SK-N-DZ (cell line): Measurements from ENCODE around the gene NSD2.
A peak's percentile ranks its signal among the peaks of the same experiment; 100 is the strongest.
"Not testable (repeated sequence)": the region's sequence is repeated elsewhere in the genome, so short reads cannot be mapped to it uniquely, and the experiment has no call there.

Source experiments
- DNase-seq: peaks from one replicate; pipeline ENCODE4 v3.0.0-alpha.2; 2015; ENCODE audit warnings: low spot score

The NSD2 gene

DNA sequence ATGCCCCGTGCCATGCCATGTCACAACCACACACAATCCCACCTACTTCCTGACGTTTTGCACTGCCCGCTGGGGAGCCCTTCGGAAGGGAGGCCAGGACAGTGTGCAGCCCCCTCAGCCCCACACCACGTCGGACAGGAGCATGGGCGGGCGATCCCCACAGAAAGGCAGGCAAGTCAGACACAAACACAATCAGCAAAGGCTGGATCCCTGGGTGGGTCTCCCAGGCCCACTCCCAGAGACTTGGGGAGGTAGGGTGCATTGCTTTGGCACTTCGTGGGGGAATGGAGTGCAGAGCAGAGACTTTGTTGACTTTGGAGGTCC is 29.3 kb upstream of the NSD2 start:
- no peak for DNase-seq

DNA sequence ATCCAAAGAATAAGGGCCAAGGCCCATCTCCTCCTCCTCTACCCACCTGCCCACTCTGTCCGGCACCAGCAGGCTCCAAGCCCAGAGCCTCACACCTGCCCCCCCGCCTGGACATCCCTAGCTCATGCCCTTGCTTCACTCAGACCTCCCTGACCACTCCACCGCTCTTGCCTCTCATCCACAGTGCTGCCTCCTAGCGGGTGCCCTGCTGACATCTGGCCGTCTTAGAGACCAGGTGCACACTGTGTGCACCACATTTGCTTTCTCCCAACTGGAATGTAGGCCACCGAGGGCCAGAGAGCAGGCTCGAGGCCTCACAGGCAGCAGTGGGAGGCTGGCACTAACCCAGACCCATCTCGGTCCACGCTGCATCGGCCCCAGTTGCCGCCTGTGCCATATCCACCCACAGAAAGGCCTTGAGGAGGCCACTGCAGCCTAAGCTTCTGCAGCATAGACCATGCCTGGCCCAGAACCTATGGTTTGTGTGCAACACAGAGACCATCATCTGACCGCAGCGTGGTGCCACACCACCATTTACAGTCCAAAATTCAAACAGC is 28.8 kb upstream of the NSD2 start:
- DNase-seq: no peak

GRCh38 chr4:1842993-1843448 is 28.2 kb upstream of the NSD2 start:
- DNase-seq: no peak

DNA sequence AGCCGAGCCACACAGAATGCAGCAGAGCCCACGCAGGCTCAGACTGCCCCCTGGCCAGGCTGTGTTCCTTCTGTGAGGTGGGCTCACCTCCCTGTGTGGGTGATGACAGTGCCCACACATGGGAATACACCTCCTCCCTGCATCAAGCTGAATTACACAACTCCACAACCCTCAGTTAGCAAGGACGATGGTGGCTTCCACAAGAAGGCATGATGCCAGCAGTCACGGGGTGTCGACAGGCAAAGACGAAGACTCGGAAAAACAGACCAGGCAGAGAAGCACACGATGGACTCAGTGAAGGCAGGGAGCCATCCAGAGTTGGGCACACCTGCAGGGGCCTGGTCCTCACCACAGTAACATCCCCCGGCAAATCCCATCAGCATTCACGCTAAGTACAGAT is 27.3 kb upstream of the NSD2 start:
- no peak for DNase-seq

DNA sequence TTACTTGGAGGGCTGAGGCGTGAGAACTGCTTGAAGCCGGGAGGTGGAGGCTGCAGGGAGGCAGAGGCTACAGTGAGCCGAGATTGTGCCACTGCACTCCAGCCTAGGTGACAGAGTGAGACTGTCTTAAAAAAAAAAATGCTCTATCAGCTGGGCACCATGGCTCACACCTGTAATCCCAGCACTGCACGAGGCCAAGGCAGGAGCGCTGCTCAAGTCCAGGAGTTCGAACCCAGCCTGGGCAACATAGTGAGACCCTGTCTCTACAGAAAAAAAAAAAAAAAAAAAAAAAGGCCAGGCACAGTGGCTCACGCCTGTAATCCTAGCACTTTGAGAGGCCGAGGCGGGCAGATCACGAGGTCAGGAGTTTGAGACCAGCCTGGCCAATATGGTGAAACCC is 26.6 kb upstream of the NSD2 start:
- DNase-seq: not testable (repeated sequence)

DNA sequence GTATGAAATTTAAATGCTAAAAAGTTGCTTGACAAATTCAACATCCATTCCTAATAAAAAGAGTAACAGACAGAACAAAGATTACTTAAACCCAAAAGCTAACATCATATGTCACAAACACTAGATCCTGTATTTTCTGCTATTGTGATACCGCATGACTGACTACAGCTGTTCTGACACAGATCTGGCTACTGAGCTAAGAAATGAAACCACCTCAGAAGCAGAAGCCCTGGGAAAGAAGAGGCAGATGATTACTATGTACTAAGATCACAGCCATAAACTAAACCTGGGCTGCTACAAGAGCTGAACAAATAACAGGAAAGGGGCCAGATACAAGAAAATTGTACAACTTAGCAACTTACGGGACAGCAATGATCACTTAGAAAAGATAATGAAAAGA is 24.6 kb upstream of the NSD2 start:
- DNase-seq: no peak

DNA sequence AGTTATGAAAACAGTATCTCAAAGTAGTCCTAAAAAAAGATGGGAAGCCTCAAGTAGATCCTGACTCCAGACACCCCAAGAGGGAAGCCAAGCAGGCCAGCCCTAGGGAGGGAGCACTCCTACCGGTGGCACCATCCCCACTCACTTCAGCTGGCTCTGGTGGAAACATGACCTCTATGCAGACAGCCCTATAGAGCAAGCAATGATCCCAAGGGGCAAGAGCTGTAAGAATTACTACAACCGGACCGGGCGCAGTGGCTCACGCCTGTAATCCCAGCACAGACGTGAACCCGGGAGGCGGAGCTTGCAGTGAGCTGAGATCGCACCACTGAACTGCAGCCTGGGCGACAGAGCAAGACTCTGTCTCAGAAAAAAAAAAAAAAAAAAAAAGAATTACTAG is 20.9 kb upstream of the NSD2 start:
- DNase-seq: no peak

DNA sequence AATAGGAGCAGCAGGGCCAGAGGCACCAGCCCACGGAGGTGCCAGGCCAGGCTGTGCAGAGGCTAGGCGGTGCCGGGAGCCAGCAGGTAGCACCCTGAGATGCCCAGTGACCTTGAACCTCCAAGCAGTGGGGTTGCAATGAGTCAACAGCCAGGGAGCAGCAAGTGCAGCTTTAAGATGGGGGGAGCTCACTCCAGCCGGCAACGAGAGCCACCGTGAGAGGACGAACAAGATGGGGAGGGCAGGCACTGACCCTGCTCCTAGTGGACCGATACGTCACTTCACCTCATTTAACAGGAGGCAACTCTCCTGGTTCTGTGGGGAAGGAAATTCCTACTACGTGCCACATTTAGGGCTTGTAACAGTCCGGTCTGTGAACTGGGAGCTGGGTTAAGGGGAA is 20.0 kb upstream of the NSD2 start:
- no peak for DNase-seq

GRCh38 chr4:1851575-1852410 is 19.4 kb upstream of the NSD2 start:
- no peak for DNase-seq

DNA sequence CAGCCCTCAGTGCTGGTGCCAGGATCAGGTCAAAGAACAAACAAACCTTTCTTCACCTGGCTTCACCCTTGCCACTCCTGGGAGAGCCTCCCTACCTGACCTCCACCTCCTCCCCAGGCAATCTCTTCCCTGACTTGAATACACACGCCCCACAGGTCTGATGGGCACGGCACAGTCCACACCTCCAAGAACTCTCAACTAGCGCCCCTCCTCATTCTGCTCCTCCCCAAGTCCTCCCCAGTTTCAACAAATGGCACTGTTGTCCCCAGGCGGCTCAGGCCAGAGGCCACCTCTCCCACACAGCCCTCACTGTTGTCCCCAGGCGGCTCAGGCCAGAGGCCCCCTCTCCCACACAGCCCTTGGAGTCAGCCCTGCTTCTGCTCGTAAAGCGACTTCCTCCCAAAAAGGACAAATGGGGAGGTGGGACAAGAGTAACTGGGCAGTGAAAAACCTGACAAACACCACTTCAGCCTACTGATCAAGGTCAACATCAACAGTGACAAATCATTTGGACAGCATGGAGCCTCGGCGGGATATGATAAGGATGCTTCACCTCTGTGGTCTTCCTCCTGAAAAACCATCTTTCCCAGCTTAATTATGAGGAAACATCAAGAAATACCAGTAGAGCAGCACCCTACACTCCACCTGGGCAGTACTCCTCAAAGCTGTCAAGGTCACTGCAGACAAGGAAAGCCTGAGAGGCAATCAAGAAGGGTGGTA is 18.1 kb upstream of the NSD2 start:
- DNase-seq: no peak

DNA sequence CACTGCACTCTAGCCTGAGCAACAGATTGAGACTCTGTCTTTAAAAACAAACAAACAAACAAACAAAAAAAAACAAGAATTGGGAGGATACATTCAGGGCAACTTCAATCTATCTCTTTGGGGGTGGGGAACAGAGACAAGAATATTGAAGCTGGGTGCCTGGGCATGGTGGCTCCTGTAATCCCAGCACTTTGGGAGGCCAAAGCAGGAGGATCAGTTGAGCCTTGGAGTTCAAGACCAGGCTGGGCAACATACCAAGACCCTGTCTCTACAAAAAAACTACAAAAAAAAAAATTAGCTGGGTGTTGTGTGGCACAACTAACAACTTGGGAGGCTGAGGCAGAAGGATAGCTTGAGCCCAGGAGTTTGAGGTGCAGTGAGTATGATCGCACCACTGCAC is 16.4 kb upstream of the NSD2 start:
- no peak for DNase-seq

DNA sequence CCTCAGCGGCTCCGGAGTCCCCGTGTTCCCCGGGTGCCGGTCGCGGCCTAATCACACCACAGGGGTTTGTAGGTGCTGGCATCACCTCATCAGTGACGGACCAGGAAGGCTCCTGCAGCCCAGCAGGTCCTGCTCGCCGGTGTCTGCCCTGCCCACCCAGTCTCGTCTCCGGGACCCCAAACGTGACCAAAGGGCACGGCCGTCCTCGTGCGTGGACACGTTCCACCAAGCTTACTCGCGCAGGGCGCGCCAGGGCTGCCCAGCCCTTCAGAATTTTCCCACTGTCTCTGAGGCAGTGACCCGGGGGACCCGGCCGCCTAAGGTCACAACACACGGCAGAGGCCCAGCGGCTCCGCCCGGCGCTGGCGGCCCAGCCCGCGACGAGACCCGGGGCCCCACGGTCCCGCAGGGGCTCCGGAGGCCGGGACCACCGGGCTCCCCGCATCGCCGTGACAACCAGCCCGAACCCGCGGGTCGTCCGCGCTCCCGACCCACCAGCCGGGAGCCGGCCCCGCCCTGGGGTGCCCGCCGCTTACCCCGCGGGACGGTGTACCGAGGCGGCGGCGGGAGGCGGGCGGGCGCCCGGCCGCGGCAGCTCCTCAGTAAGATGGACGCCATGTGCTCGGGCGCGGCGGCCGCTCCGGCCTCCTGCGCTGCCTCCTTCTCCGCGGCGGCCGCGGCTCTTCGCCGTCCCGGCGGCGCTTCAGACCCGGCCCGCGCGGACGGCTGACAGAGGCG is 15.7 kb upstream of the NSD2 start:
- DNase-seq: no peak

DNA sequence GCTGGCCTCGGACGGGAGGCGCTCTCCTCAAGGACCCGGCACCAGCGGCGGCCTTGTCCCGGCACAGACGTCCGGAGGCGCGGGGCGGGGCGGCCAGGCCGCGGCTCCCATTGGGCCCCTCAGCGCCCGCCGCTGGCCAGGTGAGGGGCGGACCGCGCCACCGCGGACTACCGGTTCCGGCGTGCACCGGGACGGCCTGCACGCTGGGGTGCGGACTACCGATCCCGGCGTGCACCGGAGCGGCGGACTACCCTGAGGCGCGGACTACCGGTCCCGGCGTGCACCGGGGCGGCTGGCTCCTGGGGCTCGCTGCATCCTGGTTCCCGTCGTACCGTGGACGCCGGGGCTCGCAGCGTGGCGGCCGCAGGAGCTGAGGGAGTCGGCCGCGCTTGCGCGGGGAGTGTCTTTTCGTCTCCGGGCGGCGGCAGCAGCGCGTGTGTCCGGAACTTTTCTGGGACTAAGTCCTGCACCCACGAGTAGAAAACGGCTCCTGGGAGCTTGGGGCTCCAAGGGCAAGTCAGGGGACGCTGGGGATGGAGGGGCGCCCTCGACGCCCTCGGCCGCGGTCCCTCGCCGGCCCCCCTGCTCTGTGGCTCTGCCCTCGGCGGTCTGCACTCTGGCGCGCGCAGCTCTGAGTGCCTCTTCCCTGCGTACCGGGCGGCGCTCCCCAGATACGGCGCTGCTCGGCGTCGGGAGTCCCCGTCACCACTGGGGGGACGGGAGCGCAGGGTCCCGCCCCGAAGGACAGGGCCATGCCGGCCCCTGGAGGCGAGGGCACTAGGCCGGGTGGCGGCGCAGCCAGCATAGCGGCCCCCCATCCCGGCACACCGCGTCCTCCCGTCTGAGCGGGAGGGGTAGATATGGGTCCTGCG is 14.9 kb upstream of the NSD2 start, which contains the start of gene LETM1:
Gene LETM1, minus strand, starts transcription at position 86 of the 872 bp plus-strand sequence. CDS start 206 bp downstream, outside the sequence.
- DNase-seq: peak; percentile 90

DNA sequence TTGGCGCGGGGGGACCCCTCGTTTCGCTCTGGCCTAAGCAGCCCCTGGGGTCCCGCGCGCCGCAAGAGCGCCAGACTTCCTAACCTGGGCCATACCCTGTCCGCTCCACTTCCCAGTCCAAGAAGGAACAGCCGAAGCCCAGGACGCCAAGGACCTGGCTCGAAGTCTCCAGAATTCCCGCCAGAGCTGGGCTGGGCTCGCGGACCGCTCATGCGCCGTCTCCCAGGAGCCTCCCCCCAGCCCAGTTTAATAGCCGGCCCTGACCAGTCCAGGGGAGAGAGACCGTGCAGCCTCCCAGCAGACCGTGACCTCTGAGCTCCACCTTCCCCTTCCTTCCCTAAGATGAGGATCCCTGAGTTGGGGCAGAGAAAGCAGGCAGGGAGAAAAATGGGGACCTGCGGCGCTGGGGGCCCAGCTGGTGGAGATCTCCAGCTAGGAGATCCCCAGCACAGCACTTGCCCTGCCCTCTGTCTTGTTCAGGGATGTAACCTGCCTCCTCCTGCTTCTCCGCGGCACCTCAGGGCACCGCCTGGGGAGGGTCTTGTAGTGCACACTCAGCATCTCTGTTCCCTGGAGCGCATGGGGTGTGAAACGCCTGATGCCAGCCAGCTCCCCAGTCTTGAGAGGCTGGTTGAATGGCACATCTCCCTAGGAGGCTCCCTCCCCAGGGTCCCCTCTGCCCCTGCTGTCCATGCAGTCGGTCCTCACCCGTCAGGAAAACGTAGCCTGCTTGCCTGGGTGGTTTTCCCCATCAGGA is 14.1 kb upstream of the NSD2 start:
- no peak for DNase-seq

DNA sequence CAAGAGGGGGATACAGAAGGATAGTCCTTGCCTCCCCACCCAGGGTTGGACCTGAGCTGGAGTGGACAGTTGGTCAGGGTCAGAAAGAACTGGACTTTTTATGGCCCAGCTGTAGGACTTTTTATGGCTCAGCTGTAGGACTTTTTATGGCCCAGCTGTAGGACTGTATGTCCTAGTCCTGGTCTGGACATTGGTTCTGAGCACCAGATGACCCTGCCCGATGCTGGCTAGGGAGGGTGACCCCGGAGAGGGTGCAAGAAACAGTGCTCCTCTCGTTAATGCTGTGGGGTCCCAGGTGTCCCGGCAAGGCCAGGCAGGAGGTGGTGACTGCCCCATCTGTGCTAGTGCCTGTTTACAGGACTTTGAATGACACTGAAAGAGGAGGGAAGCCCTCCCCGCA is 13.3 kb upstream of the NSD2 start:
- DNase-seq: no peak

GRCh38 chr4:1859389-1859753 is 11.8 kb upstream of the NSD2 start:
- no peak for DNase-seq

GRCh38 chr4:1862055-1862911 is 8.9 kb upstream of the NSD2 start:
- DNase-seq: no peak

DNA sequence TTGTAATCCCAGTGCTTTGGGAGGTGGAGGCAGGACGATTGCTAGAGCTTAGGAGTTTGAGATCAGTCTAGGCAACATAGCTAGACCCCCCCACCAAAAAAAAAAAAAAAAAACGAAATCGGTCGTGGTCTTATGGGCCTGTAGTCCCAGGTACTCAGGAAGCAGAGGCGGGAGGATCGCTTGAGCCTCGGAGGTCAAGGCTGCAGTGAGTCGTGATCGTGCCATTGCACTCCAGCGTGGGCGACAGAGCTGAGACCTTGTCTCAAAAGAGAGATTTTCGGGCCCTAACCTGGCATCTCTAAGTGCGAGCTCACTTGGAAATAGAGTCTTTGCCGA is 8.3 kb upstream of the NSD2 start:
- no peak for DNase-seq

- no peak for DNase-seq
Measured at GRCh38 chr4:1863297-1864033, 7.7 kb upstream of the NSD2 start.
